GM19455 (cell line): ENCODE data around the gene RRP9.
"Not testable (repeated sequence)": the region's sequence is repeated elsewhere in the genome, so short reads cannot be mapped to it uniquely, and the experiment has no call there.

Experiments used
- ATAC-seq: cut with Tn5 transposase; IDR thresholded peaks from one replicate; pipeline ENCODE4 v1.9.1; 2021; ENCODE audit not compliant: unreplicated experiment

The RRP9 gene

DNA sequence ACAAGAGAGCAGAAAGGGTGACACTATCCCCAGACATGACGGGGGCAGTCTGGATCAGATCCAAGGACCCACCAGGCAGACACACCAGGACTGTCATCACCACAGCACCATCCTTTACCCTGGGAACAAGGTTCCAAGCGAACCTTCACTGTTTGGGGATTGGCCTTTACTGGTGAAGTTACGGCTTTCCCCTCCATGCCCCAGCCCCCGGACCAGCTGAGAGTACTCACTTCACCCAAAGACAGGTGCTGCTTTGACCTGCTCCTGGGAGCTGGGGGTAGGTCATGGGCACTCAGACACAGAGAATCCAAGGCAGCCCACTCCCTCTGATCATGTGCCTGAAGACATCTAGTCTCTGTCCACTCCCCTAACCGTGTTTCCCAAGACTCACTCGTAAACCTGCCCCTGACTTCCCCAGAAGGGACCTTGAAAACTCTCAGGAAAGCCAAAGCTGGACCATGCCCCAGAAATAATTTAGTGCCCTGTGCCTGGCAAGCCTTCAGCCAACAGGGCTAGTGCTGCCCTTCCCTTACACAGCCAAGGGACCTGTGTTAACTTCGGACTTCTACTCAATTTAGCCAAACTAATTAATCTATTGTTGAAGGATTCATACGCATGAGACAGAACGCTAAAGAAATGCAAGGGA lies 2.8 kb downstream of the RRP9 start:
- ATAC-seq = no peak

- ATAC-seq = no peak
Observed at GRCh38 chr3:51937611-51938450, 3.9 kb downstream of the RRP9 start.

DNA sequence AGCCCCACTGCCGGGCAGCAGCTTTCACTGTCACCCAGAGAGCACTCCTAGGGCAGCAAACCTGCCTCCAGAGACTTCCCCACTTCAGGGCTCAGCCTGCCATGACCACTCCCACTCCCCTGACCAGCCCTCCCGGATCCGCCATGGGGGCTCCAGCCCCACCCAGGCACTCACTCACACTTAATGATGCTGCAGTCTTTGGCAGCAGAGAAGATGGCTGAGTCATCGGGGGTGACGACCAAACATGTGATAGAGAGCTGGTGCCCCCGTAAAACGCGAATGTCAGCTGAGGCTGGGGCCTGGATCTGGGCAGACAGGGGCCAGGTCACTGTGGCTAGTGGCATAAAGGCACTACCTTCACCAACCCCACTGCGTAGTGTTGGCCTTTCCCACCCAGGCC lies 4.7 kb downstream of the RRP9 start:
- no peak for ATAC-seq

- no peak for ATAC-seq
Observed at GRCh38 chr3:51935886-51936755, 5.6 kb downstream of the RRP9 start.

DNA sequence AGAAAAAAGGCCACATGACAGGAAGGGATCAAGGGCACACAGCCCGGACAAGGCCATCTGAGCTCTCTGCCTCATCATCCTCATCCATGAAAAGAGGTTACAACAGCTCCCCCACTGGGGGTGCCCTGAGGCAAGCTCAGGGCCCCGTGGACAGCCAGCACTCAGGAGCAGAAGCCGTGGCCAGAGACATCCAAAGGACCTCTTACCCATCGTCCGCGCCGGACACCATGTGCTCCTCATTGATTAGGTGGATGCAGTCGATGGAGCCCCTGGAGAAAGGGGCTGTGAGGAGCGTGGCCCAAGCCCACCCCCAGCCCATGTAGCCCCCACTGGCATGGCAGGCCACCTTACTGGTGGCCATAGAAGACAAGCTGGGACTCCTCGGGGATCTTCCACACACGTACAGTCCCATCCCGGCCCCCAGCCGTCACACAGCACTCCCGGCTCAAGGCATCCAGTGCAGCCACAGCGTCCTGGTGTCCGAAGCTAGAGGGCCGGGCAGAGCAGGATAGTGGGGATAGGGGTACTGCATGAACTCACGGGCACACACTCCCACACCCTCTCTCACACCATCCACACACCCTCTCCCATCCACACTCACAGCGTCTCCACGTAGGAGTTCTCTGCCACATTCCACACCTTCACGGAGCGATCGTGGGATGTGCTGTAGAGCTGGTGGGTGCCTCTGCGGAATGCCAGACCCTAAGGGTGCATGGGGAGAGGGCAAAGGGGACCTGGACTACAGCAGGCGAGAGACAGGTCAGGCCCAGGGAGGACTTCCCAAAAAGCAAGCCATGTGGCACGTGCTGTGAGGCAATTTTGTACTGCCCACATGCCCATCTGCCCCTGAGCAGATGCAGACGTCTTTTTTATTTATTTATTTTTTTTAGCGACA lies 6.5 kb downstream of the RRP9 start:
- no peak for ATAC-seq

DNA sequence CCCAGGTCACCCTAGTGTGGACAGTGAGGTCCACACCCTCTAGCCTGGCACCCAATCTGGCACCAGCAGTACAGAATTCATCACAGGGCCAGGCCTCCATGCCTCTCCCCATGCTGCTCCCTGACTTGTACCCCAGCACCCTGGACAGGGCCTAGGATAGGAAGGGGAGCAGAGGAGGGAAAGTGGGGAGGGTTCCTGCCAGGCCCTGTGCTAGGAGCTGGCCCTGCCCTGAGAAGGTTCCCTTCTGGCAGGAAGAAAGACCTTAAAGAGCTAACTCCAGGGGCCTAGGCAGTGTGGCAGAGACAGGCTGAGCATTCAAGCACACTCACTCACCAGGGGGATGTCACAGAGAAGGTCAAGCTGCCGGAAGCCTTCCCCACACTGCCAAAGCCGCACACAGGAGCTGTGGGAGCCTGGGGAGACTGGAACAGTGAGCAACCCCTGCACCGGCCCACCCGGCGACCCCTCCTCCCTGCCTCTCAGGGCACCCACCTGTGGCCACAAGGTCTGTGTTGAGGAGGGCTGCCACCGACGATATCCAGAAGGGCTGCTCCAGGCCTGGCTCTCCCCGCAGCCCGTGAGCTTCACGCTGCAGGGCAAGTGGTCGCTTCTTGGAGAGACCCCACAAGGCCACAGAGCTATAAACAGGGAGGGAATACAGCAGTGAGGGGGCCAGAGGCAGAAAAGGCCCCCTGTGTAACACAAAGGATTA lies 7.4 kb downstream of the RRP9 start:
- ATAC-seq = no peak

- ATAC-seq = no peak
Observed at GRCh38 chr3:51933471-51934138, 8.1 kb downstream of the RRP9 start.

- no peak for ATAC-seq
Observed at GRCh38 chr3:51932471-51933370, 9.0 kb downstream of the RRP9 start.

DNA sequence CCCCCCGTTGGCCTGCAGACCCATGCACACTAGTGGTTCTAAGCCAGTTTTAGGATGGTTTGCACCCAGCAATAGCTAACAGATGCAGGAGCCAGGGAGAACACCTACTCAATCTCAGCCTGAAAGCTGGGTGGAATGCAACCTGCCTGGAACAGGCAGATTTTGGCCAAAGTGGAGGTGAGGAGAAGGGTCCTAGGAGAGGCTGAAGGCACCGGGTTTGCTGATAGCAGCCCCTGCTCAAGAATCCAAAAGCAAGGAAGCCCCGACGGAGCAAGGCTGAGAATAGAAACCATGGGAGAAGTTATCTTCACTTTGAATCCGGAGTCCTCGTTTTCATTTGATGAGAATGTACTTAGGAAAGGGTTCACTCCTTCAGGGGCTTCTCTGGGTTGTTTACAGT lies 9.9 kb downstream of the RRP9 start:
- no peak for ATAC-seq

- ATAC-seq = no peak
Observed at GRCh38 chr3:51930439-51930838, 11.3 kb downstream of the RRP9 start.

- no peak for ATAC-seq
Observed at GRCh38 chr3:51929420-51930003, 12.2 kb downstream of the RRP9 start.

GRCh38 chr3:51928981-51929380 lies 12.7 kb downstream of the RRP9 start:
- not testable (repeated sequence) for ATAC-seq

GRCh38 chr3:51928438-51928837 lies 13.3 kb downstream of the RRP9 start:
- no peak for ATAC-seq

DNA sequence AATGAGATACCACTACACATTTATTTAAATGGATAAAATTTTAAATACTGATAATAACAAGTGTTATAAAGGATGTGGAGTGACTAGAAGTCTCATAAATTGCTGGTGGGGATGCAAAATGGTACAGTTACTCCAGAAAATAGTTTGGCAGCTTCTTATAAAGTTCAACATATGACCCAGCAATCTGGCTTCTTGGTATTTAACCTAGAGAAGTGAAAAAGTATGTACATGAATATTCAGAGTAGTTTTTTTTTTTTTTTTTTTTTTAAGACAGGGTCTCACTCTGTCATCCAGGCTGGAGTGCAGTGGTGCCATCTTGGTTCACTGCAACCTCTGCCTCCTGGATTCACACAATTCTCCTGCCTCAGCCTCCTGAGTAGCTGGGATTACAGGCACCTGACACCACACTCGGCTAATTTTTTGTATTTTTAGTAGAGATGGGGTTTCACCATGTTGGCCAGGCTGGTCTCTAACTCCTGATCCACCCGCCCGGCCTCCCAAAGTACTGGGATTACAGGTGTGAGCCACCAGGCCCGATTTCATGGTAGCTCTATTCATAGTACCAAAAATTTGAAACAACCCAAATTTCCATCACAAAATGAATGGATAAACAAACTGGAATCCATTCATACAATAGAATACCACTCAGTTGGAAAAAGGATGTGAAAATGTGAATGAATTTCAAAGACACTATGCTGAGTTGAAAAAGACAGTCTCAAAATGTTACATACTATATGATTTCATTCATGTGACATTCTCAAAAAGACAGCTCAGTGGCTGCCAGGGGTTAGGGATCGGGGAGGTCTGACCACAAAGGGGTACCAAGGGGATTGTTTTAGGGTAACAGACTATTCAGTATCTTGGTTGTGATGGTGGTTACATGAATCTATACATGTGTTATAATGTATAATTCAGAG lies 14.4 kb downstream of the RRP9 start:
- ATAC-seq = no peak

GRCh38 chr3:51921081-51921578 lies 20.6 kb downstream of the RRP9 start:
- no peak for ATAC-seq

- ATAC-seq = no peak
Observed at GRCh38 chr3:51916418-51916817, 25.3 kb downstream of the RRP9 start.

DNA sequence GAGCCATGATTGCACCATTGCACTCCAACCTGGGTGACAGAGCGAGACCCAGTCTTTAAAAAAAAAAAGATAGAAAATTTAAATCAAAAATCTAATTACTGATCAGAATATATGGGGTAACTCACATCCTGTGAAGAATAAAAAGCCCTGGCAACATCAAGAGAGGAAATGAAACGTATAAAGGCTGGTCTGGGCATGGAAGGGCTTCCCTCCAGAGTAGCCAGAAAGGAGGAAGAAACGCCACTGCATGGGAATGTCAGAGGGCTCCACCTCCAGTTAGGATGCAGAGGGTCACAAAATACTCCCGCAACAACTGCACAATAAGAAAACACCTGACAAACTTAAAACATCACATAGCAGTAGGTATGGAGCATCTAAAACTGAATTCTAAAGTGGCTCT lies 33.7 kb downstream of the RRP9 start:
- ATAC-seq = no peak
